22Rv1 (cell line): ENCODE data around the gene TREM2.
"Not testable (repeated sequence)": the region's sequence is repeated elsewhere in the genome, so short reads cannot be mapped to it uniquely, and the experiment has no call there.

Experiments
- H3K27ac ChIP-seq: fragments of 450-650 bp; 2 replicates; pipeline ENCODE4 v1.5.1; 2017
- CTCF ChIP-seq: fragments of 450-650 bp; IDR thresholded peaks from 2 replicates; pipeline ENCODE4 v1.5.1; 2017; ENCODE audit warnings: mild to moderate bottlenecking
- ZFX ChIP-seq: fragments of 450-650 bp; IDR thresholded peaks from 2 replicates; pipeline ENCODE4 v1.6.1; 2017; ENCODE audit warnings: antibody characterized with exemption, borderline replicate concordance

TREM2 gene

GRCh38 chr6:41122373-41122772 lies 40.5 kb downstream of the TREM2 start:
- TF ChIP-seq CTCF: no peak
- TF ChIP-seq ZFX: no peak
- H3K27ac ChIP-seq: no peak overlapping the region

- TF ChIP-seq CTCF: no peak
- no peak for TF ChIP-seq ZFX
- no peak overlapping the region for H3K27ac ChIP-seq
Measured at GRCh38 chr6:41120058-41120457, 42.9 kb downstream of the TREM2 start.

GRCh38 chr6:41119508-41119907 lies 43.4 kb downstream of the TREM2 start:
- no peak overlapping the region for H3K27ac ChIP-seq
- TF ChIP-seq ZFX: no peak
- TF ChIP-seq CTCF: no peak

GRCh38 chr6:41115027-41115426 lies 47.9 kb downstream of the TREM2 start:
- not testable (repeated sequence) for H3K27ac ChIP-seq

- no peak overlapping the region for H3K27ac ChIP-seq
- TF ChIP-seq ZFX: no peak
- no peak for TF ChIP-seq CTCF
Measured at GRCh38 chr6:41111017-41111416, 51.9 kb downstream of the TREM2 start.
